ENCODE measurements around the gene SLC2A4. TPM values are rescaled to one million over a fixed set of nuclear protein-coding genes. Genes with fewer than 3 reads are reported as not detected.

Gene SLC2A4
- total RNA-seq, 1 donor from 2014 or later: 1.1 TPM

GRCh38 chr17:7304179-7304578, 22.7 kb downstream of the SLC2A4 start:
- Histone ChIP-seq H3K27ac (no peak overlapping the region), H3K4me1 (peaks cover 7% of the 10 kb centered on the region), H3K36me3 (peaks cover 2% of the 10 kb centered on the region), H3K4me3 (no peak overlapping the region), H3K9me3 (no peaks in the 10 kb centered on the region), H3K27me3 (ENCODE audit: low read depth) (no peaks in the 10 kb centered on the region)
- TF ChIP-seq CTCF (IDR thresholded peaks at IDR 0.05): no peak
- intact Hi-C loops (cut with DNase I): no loop called here
- no peak for ATAC-seq
- no peak for DNase-seq

- ATAC-seq: peak; percentile 93 to 97
- Histone ChIP-seq H3K36me3 (peaks cover 31% of the 10 kb centered on the region), H3K4me1 (peaks cover 19% of the 10 kb centered on the region), H3K27ac (peak within 1 kb of the TSS; percentile 96), H3K27me3 (ENCODE audit: low read depth) (no peaks in the 10 kb centered on the region), H3K9me3 (no peaks in the 10 kb centered on the region), H3K4me3 (peak within 1 kb of the TSS; percentile 88)
- intact Hi-C loops (cut with DNase I): no loop called here
- DNase-seq: peak; percentile 100
- no peak for TF ChIP-seq CTCF (IDR thresholded peaks at IDR 0.05)
These were observed 25.6 kb downstream of the SLC2A4 start, which contains the start of gene EIF5A for GRCh38 chr17:7306911-7307685. Gene EIF5A (plus strand): TSS chr17:7307628. CDS start chr17:7309636, 2,008 bp downstream.

- Histone ChIP-seq H3K4me1 (peaks cover 19% of the 10 kb centered on the region), H3K27me3 (ENCODE audit: low read depth) (no peaks in the 10 kb centered on the region), H3K36me3 (peaks cover 39% of the 10 kb centered on the region), H3K27ac (peak overlapping the region; percentile 96), H3K4me3 (peak overlapping the region; percentile 88), H3K9me3 (no peaks in the 10 kb centered on the region)
- intact Hi-C loops (cut with DNase I): no loop called here
- DNase-seq (peak; percentile 78), ATAC-seq (peak; percentile 52 to 57)
- no peak for TF ChIP-seq CTCF (IDR thresholded peaks at IDR 0.05)
These were observed 26.4 kb downstream of the SLC2A4 start for GRCh38 chr17:7307686-7308624.

GRCh38 chr17:7308625-7309433, 27.3 kb downstream of the SLC2A4 start:
- TF ChIP-seq CTCF (IDR thresholded peaks at IDR 0.05): no peak
- Histone ChIP-seq H3K9me3 (no peaks in the 10 kb centered on the region), H3K4me3 (peak overlapping the region; percentile 88), H3K4me1 (peaks cover 24% of the 10 kb centered on the region), H3K27ac (peak overlapping the region; percentile 96), H3K36me3 (peaks cover 48% of the 10 kb centered on the region), H3K27me3 (ENCODE audit: low read depth) (no peaks in the 10 kb centered on the region)
- DNase-seq (peak; percentile 81), ATAC-seq (peak; percentile 48 to 59)
- intact Hi-C loops (cut with DNase I): no loop called here

- Histone ChIP-seq H3K4me3 (no peak overlapping the region), H3K27me3 (ENCODE audit: low read depth) (no peaks in the 10 kb centered on the region), H3K9me3 (no peaks in the 10 kb centered on the region), H3K4me1 (peaks cover 32% of the 10 kb centered on the region), H3K27ac (peak overlapping the region; percentile 96), H3K36me3 (peaks cover 53% of the 10 kb centered on the region)
- intact Hi-C loops (cut with DNase I): no loop called here
- ATAC-seq (no peak), DNase-seq (no peak)
- no peak for TF ChIP-seq CTCF (IDR thresholded peaks at IDR 0.05)
These were observed 28.1 kb downstream of the SLC2A4 start for GRCh38 chr17:7309628-7310027.
